Activated CD8-positive, alpha-beta memory T cell treated with anti-CD3 and anti-CD28 coated beads for 1 hour (primary cell): Measurements from ENCODE around the gene PNCK.
"Not testable (repeated sequence)": the region's sequence is repeated elsewhere in the genome, so short reads cannot be mapped to it uniquely, and the experiment has no call there.

Source experiments
- DNase-seq, 2 donors: peaks; one replicate each; pipeline ENCODE4 v3.0.0-alpha.2; 2020; ENCODE audit warnings: low read depth in 1 of 2; ENCODE audit errors: extremely low read depth in 1 of 2

The PNCK gene

DNA sequence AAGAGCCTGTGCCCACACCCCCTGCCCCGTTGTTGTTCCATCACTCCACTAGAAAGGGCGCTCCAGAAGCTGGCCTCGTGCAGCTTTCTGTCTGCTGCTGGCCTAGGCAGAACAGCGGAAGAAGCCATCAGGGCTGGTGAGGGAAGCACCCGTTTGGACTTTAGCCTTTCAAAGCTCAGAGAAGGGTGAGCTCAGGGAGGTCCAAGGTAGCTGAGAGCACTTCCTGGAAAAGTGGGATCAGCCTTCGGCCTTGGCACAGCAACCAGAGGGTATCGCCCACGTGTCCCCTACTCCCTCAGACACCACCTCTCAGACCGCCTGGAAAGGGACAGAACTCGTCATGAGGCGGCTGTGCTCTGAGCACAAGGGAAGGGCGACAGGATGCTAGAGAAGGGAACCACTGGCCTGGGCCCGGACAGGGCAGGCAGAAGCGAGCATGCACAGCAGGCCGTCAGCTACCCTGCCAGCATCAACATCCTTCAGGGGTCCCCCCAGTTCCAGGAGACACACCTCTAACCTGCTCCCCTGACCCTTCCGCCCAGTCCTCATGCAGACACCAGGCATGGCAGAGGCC, 25.7 kb upstream of the PNCK start:
- not testable (repeated sequence) for DNase-seq

DNA sequence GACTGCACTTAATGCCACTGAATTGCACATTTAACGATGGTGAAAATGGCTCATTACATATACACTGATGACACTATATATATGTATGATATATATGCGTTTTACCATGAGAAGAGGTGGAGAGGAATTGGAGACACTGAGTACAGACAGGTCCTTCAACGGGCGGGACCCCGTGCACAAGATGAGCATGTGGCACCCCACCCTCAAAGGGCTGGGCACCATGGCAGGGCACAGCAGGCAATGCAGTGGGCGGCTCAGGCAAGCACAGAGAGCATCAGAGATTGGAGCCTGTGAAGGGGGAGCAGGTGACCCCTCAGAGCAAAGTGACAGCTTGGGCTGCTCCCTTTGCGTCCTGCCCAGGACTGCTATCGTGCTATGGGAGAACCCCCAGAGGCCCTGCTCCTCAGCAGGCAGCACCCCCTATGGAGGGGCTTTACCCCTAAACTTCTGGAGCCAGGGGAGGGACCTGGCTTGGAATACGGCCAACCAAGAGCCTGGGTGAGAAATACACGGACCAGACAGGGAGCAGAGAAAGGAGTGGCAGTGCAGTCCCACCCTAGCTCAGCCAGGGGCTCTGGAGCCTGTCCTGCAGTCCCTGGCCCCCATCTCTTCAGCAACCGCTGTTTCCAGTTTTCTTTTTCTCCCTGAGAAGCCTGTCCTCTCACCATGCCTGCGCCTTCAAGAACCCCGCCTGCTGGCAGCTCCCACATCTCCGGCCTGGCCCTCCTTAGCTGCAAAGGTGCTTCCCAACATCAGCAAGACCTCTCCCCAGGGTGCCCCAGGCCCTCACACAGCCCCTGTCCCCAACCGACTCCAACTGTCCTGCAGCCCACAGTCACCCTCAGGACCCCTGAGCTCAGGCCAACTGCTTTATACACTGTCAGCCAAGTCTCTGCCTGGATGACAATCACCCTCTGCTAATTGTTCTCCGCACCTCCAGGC, 24.6 kb upstream of the PNCK start:
- no peak for DNase-seq

DNA sequence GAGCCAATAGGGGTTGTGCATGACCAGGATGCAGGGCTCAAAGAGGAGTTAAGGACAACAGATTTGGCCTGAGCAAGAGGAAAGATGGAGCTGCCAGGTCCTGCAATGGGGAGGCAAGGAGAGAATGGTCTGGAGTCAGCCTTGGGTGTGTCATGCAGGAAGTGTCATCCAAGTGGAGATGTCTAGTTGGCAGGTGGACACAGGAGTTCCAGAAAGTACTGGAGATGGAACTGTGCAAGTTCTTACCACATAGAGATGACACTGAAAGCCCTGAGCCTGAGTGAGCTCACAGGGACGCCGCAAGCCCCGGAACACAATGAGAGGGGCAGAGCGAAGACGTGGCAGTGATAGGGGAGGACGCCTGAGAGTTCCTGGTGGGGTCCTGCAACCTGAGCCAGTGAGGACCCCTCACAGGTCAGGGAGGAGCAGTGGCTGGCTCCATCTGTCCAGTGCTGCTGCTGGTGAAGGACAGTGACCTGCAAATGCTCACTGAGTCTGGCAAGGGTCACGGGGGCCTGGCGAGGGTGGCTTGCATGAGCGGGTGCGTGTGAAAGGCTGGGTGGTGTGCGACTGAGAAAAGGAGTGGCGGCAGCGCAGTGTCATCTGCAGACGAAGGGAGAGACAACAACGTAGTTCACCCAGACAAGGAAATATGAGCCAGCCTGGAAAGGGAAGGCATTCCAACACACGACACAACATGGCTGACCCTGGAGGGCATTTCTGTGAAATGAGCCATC, 23.5 kb upstream of the PNCK start:
- DNase-seq = not testable (repeated sequence)

DNA sequence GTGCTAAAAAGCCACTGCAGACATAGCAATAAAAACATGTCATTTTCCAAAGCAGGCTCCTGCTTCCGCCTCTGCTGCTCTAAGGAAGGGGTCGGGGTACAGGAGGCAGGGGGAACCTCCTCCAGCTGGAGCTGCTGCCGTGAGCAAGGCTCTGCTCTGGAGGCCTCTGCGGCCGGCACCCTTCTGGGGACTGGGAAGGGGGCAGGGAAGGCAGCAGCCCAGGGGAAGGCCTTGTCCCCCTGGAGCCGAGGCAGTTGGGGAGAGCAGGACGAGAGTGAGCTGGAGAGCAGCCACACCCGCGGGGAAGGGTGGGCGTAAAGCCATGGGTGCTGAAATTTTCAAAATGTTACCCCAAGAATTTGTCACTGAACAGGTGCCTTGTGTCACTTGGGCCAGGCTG, 22.9 kb upstream of the PNCK start:
- DNase-seq = not testable (repeated sequence)

DNA sequence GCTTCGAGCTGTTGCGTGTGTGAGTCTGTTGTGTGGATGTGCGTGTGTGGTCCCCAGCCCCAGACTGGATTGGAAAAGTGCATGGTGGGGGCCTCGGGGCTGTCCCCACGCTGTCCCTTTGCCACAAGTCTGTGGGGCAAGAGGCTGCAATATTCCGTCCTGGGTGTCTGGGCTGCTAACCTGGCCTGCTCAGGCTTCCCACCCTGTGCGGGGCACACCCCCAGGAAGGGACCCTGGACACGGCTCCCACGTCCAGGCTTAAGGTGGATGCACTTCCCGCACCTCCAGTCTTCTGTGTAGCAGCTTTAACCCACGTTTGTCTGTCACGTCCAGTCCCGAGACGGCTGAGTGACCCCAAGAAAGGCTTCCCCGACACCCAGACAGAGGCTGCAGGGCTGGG, 22.5 kb upstream of the PNCK start:
- no peak for DNase-seq

DNA sequence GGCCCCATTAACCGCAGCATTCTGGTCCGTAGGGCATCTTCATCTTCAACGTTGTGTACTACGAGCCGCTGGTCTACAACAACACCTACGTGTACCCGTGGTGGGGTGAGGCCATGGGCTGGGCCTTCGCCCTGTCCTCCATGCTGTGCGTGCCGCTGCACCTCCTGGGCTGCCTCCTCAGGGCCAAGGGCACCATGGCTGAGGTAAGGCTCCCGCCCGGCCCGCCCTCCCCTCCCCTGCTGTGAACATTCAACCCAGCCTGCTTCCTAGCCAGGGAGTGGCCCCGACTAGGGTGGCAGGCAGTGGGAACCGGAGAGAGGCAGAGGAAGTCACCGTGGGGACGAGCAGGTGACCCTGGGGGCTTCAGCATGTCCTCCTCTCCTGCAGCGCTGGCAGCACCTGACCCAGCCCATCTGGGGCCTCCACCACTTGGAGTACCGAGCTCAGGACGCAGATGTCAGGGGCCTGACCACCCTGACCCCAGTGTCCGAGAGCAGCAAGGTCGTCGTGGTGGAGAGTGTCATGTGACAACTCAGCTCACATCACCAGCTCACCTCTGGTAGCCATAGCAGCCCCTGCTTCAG, 21.2 kb upstream of the PNCK start:
- DNase-seq = no peak

DNA sequence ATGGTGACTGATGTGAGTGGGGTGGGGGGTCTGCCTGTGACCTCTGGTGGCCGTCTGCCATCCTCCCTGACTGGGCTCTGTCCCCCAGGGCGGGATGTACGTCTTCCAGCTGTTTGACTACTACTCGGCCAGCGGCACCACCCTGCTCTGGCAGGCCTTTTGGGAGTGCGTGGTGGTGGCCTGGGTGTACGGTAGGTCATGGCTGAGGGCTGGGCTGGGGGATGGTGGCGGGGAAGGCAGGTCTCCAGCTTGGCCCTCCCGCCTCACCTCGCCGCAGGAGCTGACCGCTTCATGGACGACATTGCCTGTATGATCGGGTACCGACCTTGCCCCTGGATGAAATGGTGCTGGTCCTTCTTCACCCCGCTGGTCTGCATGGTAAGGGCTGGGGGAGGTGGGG, 20.6 kb upstream of the PNCK start:
- not testable (repeated sequence) for DNase-seq

DNA sequence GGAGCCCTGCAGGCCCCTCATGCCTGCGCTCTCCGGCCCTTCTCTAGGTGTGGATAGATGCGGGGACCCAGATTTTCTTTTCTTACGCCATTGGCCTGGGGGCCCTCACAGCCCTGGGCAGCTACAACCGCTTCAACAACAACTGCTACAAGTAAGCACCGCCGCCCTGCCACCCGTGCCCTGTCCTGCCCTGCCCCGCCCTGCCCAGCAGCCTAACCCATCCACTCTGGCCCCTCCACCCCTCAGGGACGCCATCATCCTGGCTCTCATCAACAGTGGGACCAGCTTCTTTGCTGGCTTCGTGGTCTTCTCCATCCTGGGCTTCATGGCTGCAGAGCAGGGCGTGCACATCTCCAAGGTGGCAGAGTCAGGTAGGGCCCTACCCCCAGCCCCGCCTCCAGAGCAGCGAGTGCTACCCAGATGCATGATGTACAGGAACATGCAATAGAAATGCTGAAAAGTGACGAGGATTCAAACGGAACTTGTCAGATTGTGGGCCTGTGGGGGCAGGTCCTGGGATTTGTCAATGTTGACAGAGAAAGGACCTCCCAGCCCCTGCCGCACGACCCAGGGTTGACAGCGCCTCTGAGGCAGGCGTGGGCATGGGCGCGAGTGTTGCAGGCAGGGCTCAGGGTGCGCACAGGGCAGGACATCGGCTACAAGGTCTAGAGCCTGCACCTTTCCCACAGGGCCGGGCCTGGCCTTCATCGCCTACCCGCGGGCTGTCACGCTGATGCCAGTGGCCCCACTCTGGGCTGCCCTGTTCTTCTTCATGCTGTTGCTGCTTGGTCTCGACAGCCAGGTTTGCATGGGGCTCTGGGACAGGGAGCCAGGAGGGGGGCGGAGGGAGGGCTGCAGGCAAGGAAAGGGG, 19.8 kb upstream of the PNCK start:
- DNase-seq = no peak

DNA sequence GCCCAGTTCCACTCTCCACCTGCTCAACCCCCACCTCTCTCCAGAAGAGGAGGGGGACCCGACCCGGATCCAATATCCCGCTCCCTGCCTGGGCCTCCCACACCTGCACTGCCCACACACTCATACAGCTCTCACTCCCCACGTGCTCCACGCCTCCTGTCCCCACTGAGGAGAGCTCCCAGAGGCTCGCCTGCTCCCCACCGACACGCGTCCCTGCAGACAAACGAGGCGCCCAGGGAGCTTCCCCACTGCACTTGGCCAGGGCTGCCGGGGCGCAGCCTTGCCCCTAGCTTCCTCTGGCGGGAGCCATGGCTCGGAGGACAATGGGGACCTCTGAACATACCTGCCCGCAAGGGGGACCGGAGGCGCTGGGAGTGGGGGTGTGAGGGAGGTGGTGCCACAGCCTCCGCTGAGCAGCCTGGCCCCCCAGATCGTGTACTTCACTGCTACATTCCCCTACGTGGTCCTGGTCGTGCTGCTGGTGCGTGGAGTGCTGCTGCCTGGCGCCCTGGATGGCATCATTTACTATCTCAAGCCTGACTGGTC, 19.1 kb upstream of the PNCK start:
- DNase-seq = no peak

DNA sequence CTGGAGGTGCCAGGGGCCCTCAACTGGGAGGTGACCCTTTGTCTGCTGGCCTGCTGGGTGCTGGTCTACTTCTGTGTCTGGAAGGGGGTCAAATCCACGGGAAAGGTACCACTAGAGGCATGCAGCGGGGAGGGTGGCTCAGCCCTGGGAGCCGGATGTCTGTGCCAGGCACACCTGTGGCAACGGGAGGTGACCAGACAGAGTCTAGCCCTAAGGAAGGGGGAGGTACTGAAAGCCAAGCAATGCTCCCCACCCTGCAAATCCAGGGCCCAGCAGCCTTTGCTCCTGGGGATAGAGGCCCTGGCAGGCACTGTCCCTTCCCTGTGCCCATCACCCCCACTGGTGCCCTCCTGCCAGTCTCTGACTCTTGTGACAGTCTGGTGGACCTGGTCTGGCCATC, 18.4 kb upstream of the PNCK start:
- no peak for DNase-seq

DNA sequence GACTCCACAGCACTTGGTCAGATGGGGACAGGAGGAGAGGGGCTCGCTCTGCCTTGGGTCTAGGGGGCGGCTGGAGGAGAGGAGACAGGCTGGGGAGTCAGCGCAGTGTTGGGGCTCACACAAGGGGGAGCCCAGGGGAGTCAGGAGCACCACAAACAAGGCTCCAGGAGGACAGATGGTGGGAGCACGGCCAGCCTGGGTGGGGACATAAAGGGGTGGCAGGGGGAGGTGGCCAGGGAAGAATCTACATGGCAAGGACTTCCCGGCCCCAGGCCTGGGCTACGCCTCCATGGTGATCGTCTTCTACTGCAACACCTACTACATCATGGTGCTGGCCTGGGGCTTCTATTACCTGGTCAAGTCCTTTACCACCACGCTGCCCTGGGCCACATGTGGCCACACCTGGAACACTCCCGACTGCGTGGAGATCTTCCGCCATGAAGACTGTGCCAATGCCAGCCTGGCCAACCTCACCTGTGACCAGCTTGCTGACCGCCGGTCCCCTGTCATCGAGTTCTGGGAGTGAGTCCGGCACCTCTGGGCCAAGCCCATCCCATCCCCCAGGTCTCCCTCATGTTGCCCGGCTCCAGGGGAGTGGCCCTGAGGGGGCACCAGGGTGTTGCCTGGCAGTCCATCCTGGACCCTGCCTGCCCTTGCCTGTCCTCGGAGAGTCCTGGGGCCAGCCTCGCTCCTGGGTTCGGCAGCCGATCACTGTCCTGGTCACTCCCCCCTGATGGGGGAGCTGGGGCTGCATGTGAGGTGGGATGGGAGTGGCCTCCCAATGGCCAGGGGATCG, 17.6 kb upstream of the PNCK start:
- not testable (repeated sequence) for DNase-seq

DNA sequence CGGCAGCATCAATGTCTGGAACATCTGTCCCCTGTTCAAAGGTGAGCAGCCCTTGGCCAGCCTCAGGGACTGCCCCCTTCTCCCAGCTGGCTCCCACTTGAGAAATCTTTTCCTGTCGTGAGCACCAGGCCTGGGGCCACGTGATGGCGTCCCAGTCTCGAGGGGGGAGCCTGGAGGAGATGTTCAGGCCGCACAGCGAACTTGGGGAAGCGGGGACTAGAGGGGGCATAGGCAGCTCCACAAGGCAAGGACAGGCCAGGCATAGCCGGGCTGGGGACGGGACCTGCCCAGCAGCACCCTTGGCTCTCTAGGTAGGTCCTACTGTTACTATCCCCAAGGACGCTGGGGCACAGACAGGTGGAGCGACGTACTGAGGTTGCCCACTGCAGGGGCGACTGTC, 16.9 kb upstream of the PNCK start:
- DNase-seq = no peak

DNA sequence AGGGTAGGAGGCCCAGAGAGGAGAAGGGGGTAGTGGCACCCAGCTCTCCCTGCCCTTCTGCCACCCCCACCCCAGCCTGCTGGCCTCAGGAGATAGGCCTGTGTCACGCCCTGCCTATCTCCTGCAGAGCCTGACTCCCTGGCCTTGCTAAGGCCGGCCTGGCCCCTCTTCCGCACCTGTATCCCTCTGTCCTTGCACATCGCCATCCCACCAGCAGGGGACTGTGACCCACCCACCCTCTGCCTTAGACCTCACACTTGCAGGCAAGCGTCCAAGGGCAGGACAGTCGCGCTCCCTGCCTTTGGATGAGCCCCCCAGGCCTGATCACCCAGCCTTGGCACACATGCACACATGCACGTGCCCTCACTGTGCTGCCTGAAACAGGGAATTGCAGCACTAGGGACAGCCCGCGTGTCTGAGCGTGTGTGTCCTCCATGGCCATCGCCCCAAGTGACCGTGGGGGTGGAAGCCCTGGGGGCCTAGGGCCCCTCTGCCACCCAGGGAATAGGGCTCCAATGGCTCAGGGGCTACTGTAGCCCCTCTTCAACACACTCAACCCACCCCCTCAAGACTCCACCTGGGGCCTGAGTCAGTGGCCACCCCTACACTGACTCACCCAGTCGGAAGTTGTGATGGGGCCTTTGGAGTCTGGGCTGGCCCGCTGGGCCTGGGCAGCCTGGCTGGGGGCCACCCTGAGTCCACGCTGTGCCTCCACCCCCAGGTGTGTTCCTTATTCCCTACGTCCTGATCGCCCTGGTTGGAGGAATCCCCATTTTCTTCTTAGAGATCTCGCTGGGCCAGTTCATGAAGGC, 16.2 kb upstream of the PNCK start:
- no peak for DNase-seq

DNA sequence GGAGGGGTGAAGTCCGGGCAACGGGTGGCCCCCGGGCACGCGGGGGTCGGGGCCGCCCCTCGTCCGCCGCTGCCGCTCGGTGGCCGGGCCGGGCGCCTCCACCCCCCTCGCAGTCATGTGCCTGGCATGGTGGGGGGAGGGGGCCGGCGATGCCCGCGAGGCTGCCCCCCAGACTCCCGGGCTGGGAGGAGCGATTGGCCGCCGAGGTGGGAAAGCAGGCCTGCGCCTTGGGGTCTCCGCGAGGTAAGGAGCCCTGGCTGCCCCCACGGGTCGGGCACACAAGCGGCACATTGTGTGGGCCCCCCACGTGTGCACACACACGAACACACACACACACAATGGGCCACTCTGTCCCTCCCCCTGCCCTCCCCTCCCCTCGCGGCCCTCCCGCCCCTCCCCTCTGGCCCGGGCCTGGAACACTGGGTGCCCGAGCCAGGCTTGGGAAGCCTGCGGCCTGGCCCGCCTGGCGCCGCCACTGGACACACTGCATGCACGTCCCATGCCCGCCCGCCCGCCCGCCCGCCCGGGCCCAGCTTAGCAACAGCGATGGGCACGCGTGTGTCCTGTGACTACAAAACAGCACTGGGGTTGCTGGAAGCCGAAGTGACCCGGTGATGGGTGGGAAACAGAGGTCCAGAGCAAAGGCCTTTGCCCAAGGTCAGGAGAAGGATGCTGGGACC, 15.4 kb upstream of the PNCK start:
- no peak for DNase-seq

DNA sequence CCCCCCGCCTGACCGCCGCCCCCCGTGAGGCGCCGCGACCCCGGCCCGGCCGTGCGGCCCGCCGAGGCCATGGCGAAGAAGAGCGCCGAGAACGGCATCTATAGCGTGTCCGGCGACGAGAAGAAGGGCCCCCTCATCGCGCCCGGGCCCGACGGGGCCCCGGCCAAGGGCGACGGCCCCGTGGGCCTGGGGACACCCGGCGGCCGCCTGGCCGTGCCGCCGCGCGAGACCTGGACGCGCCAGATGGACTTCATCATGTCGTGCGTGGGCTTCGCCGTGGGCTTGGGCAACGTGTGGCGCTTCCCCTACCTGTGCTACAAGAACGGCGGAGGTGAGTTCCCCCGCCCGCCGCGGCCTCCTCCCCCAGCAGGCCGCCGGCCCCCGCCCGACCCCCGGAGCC, 14.9 kb upstream of the PNCK start:
- no peak for DNase-seq

DNA sequence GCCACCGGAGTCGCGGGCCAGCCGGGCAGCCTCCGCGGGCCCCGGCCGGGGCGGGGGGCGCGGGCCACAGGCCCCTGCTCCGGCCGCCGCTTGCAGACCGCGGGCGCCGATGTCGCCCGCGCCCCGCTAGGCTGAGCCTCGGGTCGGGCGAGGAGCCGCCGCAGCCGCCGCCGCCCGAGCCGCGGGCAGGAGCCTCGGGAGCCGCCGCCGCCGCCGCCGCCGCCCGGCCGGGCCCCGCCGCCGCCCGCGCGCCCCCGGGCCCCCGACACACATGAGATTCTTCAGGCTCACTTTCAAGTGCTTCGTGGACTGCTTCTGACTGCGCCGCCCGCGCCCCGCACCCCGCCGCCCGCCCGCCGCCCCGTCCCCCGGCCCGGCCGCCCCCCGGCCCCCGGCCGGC, 14.5 kb upstream of the PNCK start:
- no peak for DNase-seq

DNA sequence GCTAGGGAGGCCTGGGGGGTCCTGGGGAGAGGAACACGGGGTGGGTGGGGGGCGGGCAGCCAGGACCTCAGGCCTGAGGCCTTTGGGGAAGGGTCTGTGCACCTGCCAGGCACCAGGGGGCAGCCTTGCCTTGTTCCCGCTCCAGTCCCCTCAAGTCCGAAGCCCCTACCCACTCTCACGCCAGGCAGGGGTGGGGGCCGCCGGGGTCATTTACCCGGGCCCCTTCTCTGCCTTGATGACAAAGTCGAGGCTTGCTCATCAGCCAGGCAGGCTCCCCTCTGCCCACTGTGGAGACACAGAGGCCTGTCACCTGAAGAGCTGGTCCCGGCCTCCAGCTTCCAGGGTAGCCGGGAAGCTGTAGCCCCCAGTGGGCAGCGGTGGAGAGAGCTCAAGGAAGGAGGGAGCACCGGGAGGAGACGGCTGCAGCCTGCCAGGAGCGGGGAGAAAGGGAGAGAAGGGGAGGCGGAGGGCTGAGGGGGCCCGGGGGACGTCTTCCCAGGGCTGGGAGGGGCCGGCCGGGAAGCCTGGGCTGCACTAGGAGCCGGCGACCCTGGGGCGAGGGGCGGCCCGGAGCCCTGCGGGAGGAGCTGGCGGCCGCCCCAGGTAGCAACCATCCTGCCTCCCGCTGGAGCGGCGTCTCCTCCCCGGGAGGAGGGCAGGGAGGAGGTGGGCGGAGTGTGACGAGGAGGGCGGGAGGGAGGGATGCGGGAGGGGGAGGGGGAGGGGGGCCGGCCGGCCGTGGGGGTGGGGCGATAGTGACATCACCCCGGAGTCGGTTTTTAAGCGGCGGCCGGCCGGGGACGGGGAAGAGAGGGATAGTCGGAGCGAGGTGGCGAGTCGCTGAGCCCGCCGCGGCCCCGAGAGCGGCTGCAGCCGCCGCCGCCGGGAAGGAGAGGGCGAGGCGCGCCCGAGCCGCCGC, 13.8 kb upstream of the PNCK start, which contains the start of gene SLC6A8:
Gene SLC6A8 (plus strand): TSS at position 806 of the 919 bp plus-strand sequence. CDS start 649 bp downstream, outside the sequence.
- DNase-seq = peak in 1 of 2 donors; percentile 14
